H9 (cell line): ENCODE measurements around the gene WHRN. TPM values are rescaled to one million over a fixed set of nuclear protein-coding genes. Genes with fewer than 3 reads are reported as not detected.

ENCODE experiments used
- DNase-seq: peaks from one replicate; pipeline ENCODE4 v3.0.0-alpha.2; 2017
- H2AFZ ChIP-seq: one replicate; pipeline ENCODE4 v1.6.1; 2013; ENCODE audit warnings: mild to moderate bottlenecking, low read length, control low read depth, moderate library complexity
- H2AK5ac ChIP-seq: 2 replicates; pipeline ENCODE4 v1.6.1; 2013; ENCODE audit warnings: low read length, control low read depth, mixed read lengths; ENCODE audit not compliant: insufficient read length
- H2BK120ac ChIP-seq: one replicate; pipeline ENCODE4 v1.6.1; 2013; ENCODE audit warnings: low read depth, mild to moderate bottlenecking, low read length, control low read depth, inconsistent platforms; ENCODE audit not compliant: poor library complexity, severe bottlenecking
- H2BK12ac ChIP-seq: 2 replicates; pipeline ENCODE4 v1.6.1; 2013; ENCODE audit warnings: low read length, control low read depth, mixed read lengths, low read depth; ENCODE audit not compliant: insufficient read length
- H2BK15ac ChIP-seq: 2 replicates; pipeline ENCODE4 v1.6.1; 2013; ENCODE audit warnings: low read depth, low read length, control low read depth
- H2BK20ac ChIP-seq: one replicate; pipeline ENCODE4 v1.6.1; 2013; ENCODE audit warnings: low read depth, mild to moderate bottlenecking, low read length, control low read depth, inconsistent platforms; ENCODE audit not compliant: poor library complexity, severe bottlenecking
- H2BK5ac ChIP-seq: 2 replicates; pipeline ENCODE4 v1.6.1; 2013; ENCODE audit warnings: low read length, control low read depth, mixed read lengths; ENCODE audit not compliant: insufficient read length
- H3K14ac ChIP-seq: 2 replicates; pipeline ENCODE4 v1.6.1; 2013; ENCODE audit warnings: low read length, control low read depth; ENCODE audit not compliant: insufficient read depth
- H3K18ac ChIP-seq: 2 replicates; pipeline ENCODE4 v1.6.1; 2013; ENCODE audit warnings: low read depth, mild to moderate bottlenecking, mixed read lengths, low read length, control low read depth; ENCODE audit not compliant: insufficient read length
- H3K23ac ChIP-seq: 2 replicates; pipeline ENCODE4 v1.6.1; 2013; ENCODE audit warnings: low read length, control low read depth, mixed read lengths, low read depth; ENCODE audit not compliant: insufficient read length
- H3K23me2 ChIP-seq: 2 replicates; pipeline ENCODE4 v1.6.1; 2013; ENCODE audit warnings: low read depth, mild to moderate bottlenecking, mixed read lengths, low read length, control low read depth; ENCODE audit not compliant: insufficient read length, poor library complexity, severe bottlenecking
- H3K27ac ChIP-seq: 2 replicates; pipeline ENCODE4 v1.5.1; 2013; ENCODE audit warnings: low read length, control low read depth, mixed read lengths, low read depth; ENCODE audit not compliant: insufficient read length
- H3K27me3 ChIP-seq: 2 replicates; pipeline ENCODE4 v1.6.1; 2013; ENCODE audit warnings: low read length, control low read depth, inconsistent platforms; ENCODE audit not compliant: insufficient read depth
- H3K4ac ChIP-seq: 2 replicates; pipeline ENCODE4 v1.6.1; 2013; ENCODE audit warnings: low read depth, mild to moderate bottlenecking, control low read depth, inconsistent platforms, low read length, moderate library complexity
- H3K4me1 ChIP-seq: 2 replicates; pipeline ENCODE4 v1.6.1; 2013; ENCODE audit warnings: low read length, control low read depth, inconsistent platforms; ENCODE audit not compliant: insufficient read depth
- H3K4me2 ChIP-seq: 2 replicates; pipeline ENCODE4 v1.6.1; 2013; ENCODE audit warnings: low read length, control low read depth, mixed read lengths; ENCODE audit not compliant: insufficient read length, insufficient read depth
- H3K56ac ChIP-seq: 2 replicates; pipeline ENCODE4 v1.6.1; 2013; ENCODE audit warnings: low read depth, mild to moderate bottlenecking, mixed read lengths, low read length, control low read depth; ENCODE audit not compliant: insufficient read length
- H3K79me1 ChIP-seq: 2 replicates; pipeline ENCODE4 v1.6.1; 2013; ENCODE audit warnings: low read depth, mild to moderate bottlenecking, moderate library complexity, low read length, control low read depth, inconsistent platforms; ENCODE audit not compliant: insufficient read depth, poor library complexity, severe bottlenecking
- H3K79me2 ChIP-seq: 2 replicates; pipeline ENCODE4 v1.6.1; 2013; ENCODE audit warnings: low read length, control low read depth, inconsistent platforms; ENCODE audit not compliant: insufficient read depth
- H3K9ac ChIP-seq: 2 replicates; pipeline ENCODE4 v1.6.1; 2013; ENCODE audit warnings: low read length, control low read depth, mixed read lengths; ENCODE audit not compliant: insufficient read length; ENCODE audit errors: extremely low read depth
- H3K9me3 ChIP-seq: one replicate; pipeline ENCODE4 v1.6.1; 2013; ENCODE audit warnings: low read depth, low read length, inconsistent platforms; ENCODE audit not compliant: control insufficient read depth
- H3T11ph ChIP-seq: one replicate; pipeline ENCODE4 v1.6.1; 2013; ENCODE audit warnings: mild to moderate bottlenecking, low read length, control low read depth, inconsistent platforms
- H4K20me1 ChIP-seq: one replicate; pipeline ENCODE4 v1.6.1; 2013; ENCODE audit not compliant: control insufficient read depth, insufficient read length, insufficient read depth
- H4K5ac ChIP-seq: 2 replicates; pipeline ENCODE4 v1.6.1; 2013; ENCODE audit warnings: low read depth, mild to moderate bottlenecking, mixed read lengths, low read length, control low read depth; ENCODE audit not compliant: insufficient read length
- H4K8ac ChIP-seq: replicated peaks from 2 replicates; pipeline ENCODE4 v1.6.1; 2013; ENCODE audit warnings: low read length, control low read depth, mixed read lengths, low read depth; ENCODE audit not compliant: insufficient read length
- H4K91ac ChIP-seq: 2 replicates; pipeline ENCODE4 v1.6.1; 2013; ENCODE audit warnings: low read depth, mild to moderate bottlenecking, moderate library complexity, mixed read lengths, low read length, control low read depth; ENCODE audit not compliant: insufficient read length
- H3K27ac Mint-ChIP-seq, 3 experiments: 2 replicates in 2 of 3; 3 replicates in 1 of 3; pipeline ENCODE4 v1.8.0; 2020 to 2021; ENCODE audit warnings: mixed read lengths in 3 of 3, mild to moderate bottlenecking in 1 of 3, moderate library complexity in 1 of 3
- H3K27me3 Mint-ChIP-seq: 2 replicates; pipeline ENCODE4 v1.8.0; 2021; ENCODE audit warnings: low read depth, mild to moderate bottlenecking, moderate library complexity, mixed read lengths
- H3K36me3 Mint-ChIP-seq, 3 experiments: 2 replicates in 2 of 3; 3 replicates in 1 of 3; pipeline ENCODE4 v1.8.0; 2020 to 2021; ENCODE audit warnings: low read depth in 3 of 3, mixed read lengths in 3 of 3; ENCODE audit not compliant: insufficient read depth in 1 of 3
- H3K4me1 Mint-ChIP-seq, 2 experiments: 2 replicates each; pipeline ENCODE4 v1.8.0; 2020; ENCODE audit warnings: mixed read lengths in 2 of 2
- H3K4me3 Mint-ChIP-seq, 2 experiments: 2 replicates in 1 of 2; 3 replicates in 1 of 2; pipeline ENCODE4 v1.8.0; 2020 to 2021; ENCODE audit warnings: mild to moderate bottlenecking in 2 of 2, mixed read lengths in 2 of 2, moderate library complexity in 1 of 2
- H3K9me3 Mint-ChIP-seq, 2 experiments: 2 replicates in 1 of 2; 3 replicates in 1 of 2; pipeline ENCODE4 v1.8.0; 2020; ENCODE audit warnings: mild to moderate bottlenecking in 2 of 2, mixed read lengths in 2 of 2, moderate library complexity in 1 of 2
- WGBS: extraction: QIAGEN DNeasy Blood & Tissue Kit; methylation state at CpG from one replicate; pipeline ENCODE4 v1.1.7; 2013; ENCODE audit warnings: missing lambda C conversion rate, low lambda C conversion rate, mixed read lengths; ENCODE audit not compliant: insufficient read length; ENCODE audit errors: extremely low coverage; 5-methylcytosine and 5-hydroxymethylcytosine counted together
- total RNA-seq: library from RNA; stranded (reverse); gene quantifications from 2 replicates; pipeline ENCODE4 v1.2.1, GENCODE V29; 2021
- TF ChIP-seq, protein P1 (sequence below): fragments of 200-600 bp; sonication (generic); conservative IDR thresholded peaks from 3 replicates; pipeline ENCODE4 v1.8.0; 2021; ENCODE audit warnings: antibody characterized with exemption, mild to moderate bottlenecking

Gene WHRN
- total RNA-seq, 1 experiment from 2014 or later: 2.2 TPM

DNA sequence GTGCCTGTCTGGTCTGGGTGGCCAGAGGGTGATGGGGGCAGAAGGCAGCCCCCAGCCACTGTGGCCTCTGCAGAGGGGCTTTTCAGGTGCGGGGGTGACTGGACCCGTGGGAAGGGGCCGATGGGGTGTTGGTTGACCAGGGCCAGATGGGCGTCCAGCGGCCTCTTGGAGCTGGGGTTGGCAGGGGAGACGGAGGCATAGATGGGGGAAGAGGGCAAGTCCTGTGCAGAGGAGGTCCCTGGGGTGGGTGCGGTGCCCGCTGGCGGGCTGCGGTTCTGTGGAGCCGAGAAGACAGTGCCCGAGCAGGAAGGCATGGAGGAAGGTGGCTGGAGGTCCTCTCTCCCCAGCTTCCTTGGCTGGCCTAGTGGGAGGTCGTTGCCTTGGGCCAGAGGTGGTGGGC, 98.8 kb downstream of the WHRN start:
- H4K8ac ChIP-seq: no peak overlapping the region

More for the DNA sequence above, 98.8 kb downstream of the WHRN start:
- H4K20me1 ChIP-seq: no peaks in the 10 kb centered on the region
- peaks cover 0 to 1% (median 0%) of the 10 kb centered on the region in 3 experiments; a peak in 1 of 7 replicates for H3K36me3 Mint-ChIP-seq
- H3K4me2 ChIP-seq: no peak overlapping the region
- no peak overlapping the region for H3K27ac ChIP-seq
- peaks cover 7% of the 10 kb centered on the region for H3K27me3 Mint-ChIP-seq
- H3K9ac ChIP-seq: no peak overlapping the region
- no peak overlapping the region for H3K23ac ChIP-seq
- H3K4ac ChIP-seq: no peak overlapping the region
- H2BK120ac ChIP-seq: no peak overlapping the region
- no peak overlapping the region for H2AFZ ChIP-seq
- H3K79me2 ChIP-seq: no peaks in the 10 kb centered on the region
- H4K5ac ChIP-seq: no peak overlapping the region
- no peak overlapping the region for H2BK12ac ChIP-seq
- H2BK15ac ChIP-seq: no peak overlapping the region
- no peak overlapping the region for H3K4me3 Mint-ChIP-seq
- no peaks in the 10 kb centered on the region for H3K9me3 Mint-ChIP-seq
- no peak overlapping the region for H4K91ac ChIP-seq
- peaks cover 21 to 36% of the 10 kb centered on the region in 2 experiments for H3K4me1 Mint-ChIP-seq
- DNase-seq: no peak
- H3K14ac ChIP-seq: no peak overlapping the region
- H2AK5ac ChIP-seq: no peak overlapping the region
- no peaks in the 10 kb centered on the region for H3K23me2 ChIP-seq
- no peak overlapping the region for H2BK20ac ChIP-seq
- H3K27me3 ChIP-seq: no peaks in the 10 kb centered on the region
- H3K18ac ChIP-seq: no peak overlapping the region
- TF ChIP-seq, protein P1, sequence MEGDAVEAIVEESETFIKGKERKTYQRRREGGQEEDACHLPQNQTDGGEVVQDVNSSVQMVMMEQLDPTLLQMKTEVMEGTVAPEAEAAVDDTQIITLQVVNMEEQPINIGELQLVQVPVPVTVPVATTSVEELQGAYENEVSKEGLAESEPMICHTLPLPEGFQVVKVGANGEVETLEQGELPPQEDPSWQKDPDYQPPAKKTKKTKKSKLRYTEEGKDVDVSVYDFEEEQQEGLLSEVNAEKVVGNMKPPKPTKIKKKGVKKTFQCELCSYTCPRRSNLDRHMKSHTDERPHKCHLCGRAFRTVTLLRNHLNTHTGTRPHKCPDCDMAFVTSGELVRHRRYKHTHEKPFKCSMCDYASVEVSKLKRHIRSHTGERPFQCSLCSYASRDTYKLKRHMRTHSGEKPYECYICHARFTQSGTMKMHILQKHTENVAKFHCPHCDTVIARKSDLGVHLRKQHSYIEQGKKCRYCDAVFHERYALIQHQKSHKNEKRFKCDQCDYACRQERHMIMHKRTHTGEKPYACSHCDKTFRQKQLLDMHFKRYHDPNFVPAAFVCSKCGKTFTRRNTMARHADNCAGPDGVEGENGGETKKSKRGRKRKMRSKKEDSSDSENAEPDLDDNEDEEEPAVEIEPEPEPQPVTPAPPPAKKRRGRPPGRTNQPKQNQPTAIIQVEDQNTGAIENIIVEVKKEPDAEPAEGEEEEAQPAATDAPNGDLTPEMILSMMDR: no peak
- no peaks in the 10 kb centered on the region for H3K9me3 ChIP-seq
- no peak overlapping the region for H3K56ac ChIP-seq
- H3T11ph ChIP-seq: no peak overlapping the region
- H3K79me1 ChIP-seq: no peaks in the 10 kb centered on the region
- H3K27ac Mint-ChIP-seq: no peak overlapping the region
- no peak overlapping the region for H2BK5ac ChIP-seq
- no CpG with 5 or more reads among the region's 13 CpGs for WGBS
- peaks cover 5% of the 10 kb centered on the region; the same call in 1 of the 2 replicates for H3K4me1 ChIP-seq
